ENCODE measurements around the gene SH2D3C. TPM values are rescaled to one million over a fixed set of nuclear protein-coding genes. Genes with fewer than 3 reads are reported as not detected.

SH2D3C gene
- total RNA-seq, 2 experiments from 2014 or later, result 30.3 to 35.2 TPM

- no peaks in the 10 kb centered on the region for H3K27me3 Mint-ChIP-seq
- H3K4me1 Mint-ChIP-seq, result peaks cover 14% of the 10 kb centered on the region
- ATAC-seq, result no peak
- no peak for DNase-seq
- no peak within 1 kb of the TSS for H3K27ac Mint-ChIP-seq
- intact Hi-C loops (cut with DNase I, micrococcal nuclease), result no loop called here
- POLR2A ChIA-PET, result interaction anchor here (0.7 kb wide), 1 partner anchor 14 kb away, joined by 3 read pairs; no protein-coding TSS in a partner anchor
- H3K4me3 Mint-ChIP-seq, result no peak within 1 kb of the TSS
- CTCF ChIA-PET, result no interaction called here
- H3K36me3 Mint-ChIP-seq (ENCODE audit: low read depth), result peaks cover 2% of the 10 kb centered on the region
- H3K9me3 Mint-ChIP-seq (ENCODE audit: low read depth), result no peaks in the 10 kb centered on the region
Observed at GRCh38 chr9:127706836-127707241, 71.6 kb downstream of the SH2D3C start, which contains the start of gene CFAP157. CFAP157 (plus strand) TSS chr9:127706988; CDS start chr9:127707032, 44 bp downstream.

GRCh38 chr9:127705577-127706379, 72.7 kb downstream of the SH2D3C start:
- CTCF ChIA-PET, result interaction anchor here (1.0 kb wide), 1 partner anchor 180 kb away, joined by 3 read pairs; no protein-coding TSS in a partner anchor
- H3K27ac Mint-ChIP-seq, result no peak overlapping the region
- no peaks in the 10 kb centered on the region for H3K27me3 Mint-ChIP-seq
- POLR2A ChIA-PET, result no interaction called here
- peaks cover 7% of the 10 kb centered on the region for H3K4me1 Mint-ChIP-seq
- intact Hi-C loops (cut with DNase I, micrococcal nuclease), result no loop called here
- H3K4me3 Mint-ChIP-seq, result no peak overlapping the region
- H3K9me3 Mint-ChIP-seq (ENCODE audit: low read depth), result no peaks in the 10 kb centered on the region
- DNase-seq, result no peak
- ATAC-seq, result no peak
- H3K36me3 Mint-ChIP-seq (ENCODE audit: low read depth), result peaks cover 2% of the 10 kb centered on the region

- ATAC-seq (no peak), DNase-seq (no peak)
- Mint-ChIP-seq H3K9me3 (ENCODE audit: low read depth) (no peaks in the 10 kb centered on the region), H3K27me3 (no peaks in the 10 kb centered on the region), H3K36me3 (ENCODE audit: low read depth) (no peaks in the 10 kb centered on the region), H3K4me1 (peaks cover 19% of the 10 kb centered on the region), H3K27ac (no peak overlapping the region), H3K4me3 (no peak overlapping the region)
- CTCF ChIA-PET, result interaction anchor here (0.7 to 0.8 kb wide), 2 partner anchors 22 to 429 kb away, joined by 3 read pairs; no protein-coding TSS in a partner anchor
- intact Hi-C loops (cut with DNase I, micrococcal nuclease), result no loop called here
- POLR2A ChIA-PET, result interaction anchor here (0.6 kb wide), 1 partner anchor 59 kb away, joined by 3 read pairs; no protein-coding TSS in a partner anchor
Observed at GRCh38 chr9:127703289-127703946, 75.0 kb downstream of the SH2D3C start.

- H3K4me1 Mint-ChIP-seq, result peaks cover 12% of the 10 kb centered on the region
- intact Hi-C loops (cut with DNase I, micrococcal nuclease), result no loop called here
- POLR2A ChIA-PET, result no interaction called here
- DNase-seq (no peak), ATAC-seq (no peak)
- no peaks in the 10 kb centered on the region for H3K27me3 Mint-ChIP-seq
- H3K9me3 Mint-ChIP-seq (ENCODE audit: low read depth), result no peaks in the 10 kb centered on the region
- CTCF ChIA-PET, result interaction anchor here (0.6 kb wide), 1 partner anchor 162 kb away, joined by 3 read pairs; no protein-coding TSS in a partner anchor
- H3K36me3 Mint-ChIP-seq (ENCODE audit: low read depth), result no peaks in the 10 kb centered on the region
- no peak overlapping the region for H3K4me3 Mint-ChIP-seq
- no peak overlapping the region for H3K27ac Mint-ChIP-seq
Observed at GRCh38 chr9:127700594-127701255, 77.7 kb downstream of the SH2D3C start.

GRCh38 chr9:127700140-127700539, 78.3 kb downstream of the SH2D3C start:
- Mint-ChIP-seq H3K36me3 (ENCODE audit: low read depth) (no peaks in the 10 kb centered on the region), H3K4me3 (no peak overlapping the region), H3K4me1 (peaks cover 12% of the 10 kb centered on the region), H3K27me3 (no peaks in the 10 kb centered on the region), H3K27ac (no peak overlapping the region), H3K9me3 (ENCODE audit: low read depth) (no peaks in the 10 kb centered on the region)
- no peak for DNase-seq
- CTCF ChIA-PET, result interaction anchor here (0.6 to 1.0 kb wide), 2 partner anchors 35 to 162 kb away, joined by 3 to 5 read pairs; partner anchors contain the start of gene TOR2A
- POLR2A ChIA-PET, result no interaction called here
- intact Hi-C loops (cut with DNase I, micrococcal nuclease), result no loop called here
- ATAC-seq, result no peak

- Mint-ChIP-seq H3K4me3 (peak overlapping the region; percentile 67), H3K27me3 (no peaks in the 10 kb centered on the region), H3K27ac (peak overlapping the region; percentile 21), H3K36me3 (ENCODE audit: low read depth) (no peaks in the 10 kb centered on the region), H3K4me1 (peaks cover 12% of the 10 kb centered on the region), H3K9me3 (ENCODE audit: low read depth) (no peaks in the 10 kb centered on the region)
- intact Hi-C loops (cut with DNase I, micrococcal nuclease), result loop anchor here in 1 of 2 experiments (1.0 kb wide), 3 partner anchors 16 to 87 kb away; partner anchors contain the start of genes PTRH1, STXBP1 and TOR2A
- CTCF ChIA-PET, result interaction anchor here (0.7 to 1.0 kb wide), 3 partner anchors 36 to 314 kb away, joined by 3 to 5 read pairs (median 3); partner anchors contain the start of gene TOR2A
- peak; percentile 100 for ATAC-seq
- POLR2A ChIA-PET, result no interaction called here
- DNase-seq, result peak; percentile 91
Observed at GRCh38 chr9:127698985-127699670, 79.3 kb downstream of the SH2D3C start.

- no peak for DNase-seq
- Mint-ChIP-seq H3K27me3 (no peaks in the 10 kb centered on the region), H3K9me3 (ENCODE audit: low read depth) (no peaks in the 10 kb centered on the region), H3K4me3 (no peak overlapping the region), H3K36me3 (ENCODE audit: low read depth) (no peaks in the 10 kb centered on the region), H3K4me1 (peaks cover 12% of the 10 kb centered on the region), H3K27ac (no peak overlapping the region)
- POLR2A ChIA-PET, result no interaction called here
- no peak for ATAC-seq
- intact Hi-C loops (cut with DNase I, micrococcal nuclease), result no loop called here
- CTCF ChIA-PET, result interaction anchor here (0.7 kb wide), 2 partner anchors 194 to 313 kb away, joined by 3 read pairs; no protein-coding TSS in a partner anchor
Observed at GRCh38 chr9:127698386-127698785, 80.1 kb downstream of the SH2D3C start.

- Mint-ChIP-seq H3K27me3 (no peaks in the 10 kb centered on the region), H3K9me3 (ENCODE audit: low read depth) (no peaks in the 10 kb centered on the region), H3K4me1 (peaks cover 12% of the 10 kb centered on the region), H3K27ac (no peak overlapping the region), H3K36me3 (ENCODE audit: low read depth) (no peaks in the 10 kb centered on the region), H3K4me3 (no peak overlapping the region)
- intact Hi-C loops (cut with DNase I, micrococcal nuclease), result no loop called here
- ChIA-PET POLR2A (no interaction called here), CTCF (interaction anchor here (0.7 kb wide), 1 partner anchor 178 kb away, joined by 3 read pairs; no protein-coding TSS in a partner anchor)
- ATAC-seq, result no peak
- no peak for DNase-seq
Observed at GRCh38 chr9:127697575-127697974, 80.9 kb downstream of the SH2D3C start.

GRCh38 chr9:127694890-127695720, 83.4 kb downstream of the SH2D3C start:
- ChIA-PET CTCF (interaction anchor here (0.7 kb wide), 1 partner anchor 288 kb away, joined by 4 read pairs; no protein-coding TSS in a partner anchor), POLR2A (no interaction called here)
- Mint-ChIP-seq H3K27me3 (no peaks in the 10 kb centered on the region), H3K9me3 (ENCODE audit: low read depth) (no peaks in the 10 kb centered on the region), H3K4me1 (peaks cover 11% of the 10 kb centered on the region), H3K36me3 (ENCODE audit: low read depth) (no peaks in the 10 kb centered on the region), H3K4me3 (no peak overlapping the region), H3K27ac (no peak overlapping the region)
- ATAC-seq, result no peak
- intact Hi-C loops (cut with DNase I, micrococcal nuclease), result no loop called here
- no peak for DNase-seq

- intact Hi-C loops (cut with DNase I, micrococcal nuclease), result no loop called here
- Mint-ChIP-seq H3K9me3 (ENCODE audit: low read depth) (no peaks in the 10 kb centered on the region), H3K36me3 (ENCODE audit: low read depth) (no peaks in the 10 kb centered on the region), H3K27ac (no peak overlapping the region), H3K4me3 (no peak overlapping the region), H3K4me1 (no peaks in the 10 kb centered on the region), H3K27me3 (no peaks in the 10 kb centered on the region)
- ChIA-PET CTCF (interaction anchor here (0.8 kb wide), 1 partner anchor 229 kb away, joined by 3 read pairs; no protein-coding TSS in a partner anchor), POLR2A (no interaction called here)
- no peak for ATAC-seq
- no peak for DNase-seq
Observed at GRCh38 chr9:127693697-127694096, 84.8 kb downstream of the SH2D3C start.

Data from activated CD4-positive, alpha-beta T cell treated with anti-CD3 and anti-CD28 coated beads for 36 hours (primary cell).